Activated naive CD8-positive, alpha-beta T cell treated with anti-CD3 and anti-CD28 coated beads, Interleukin-2, amount 50 U/mL, for 24 hours (primary cell): Measurements from ENCODE around the gene PLA2G5.
A peak's percentile ranks its signal among the peaks of the same experiment; 100 is the strongest.
"Not testable (repeated sequence)": the region's sequence is repeated elsewhere in the genome, so short reads cannot be mapped to it uniquely, and the experiment has no call there.

Experiments used
- ATAC-seq: fragments of 150-1000 bp; cut with Tn5 transposase; one replicate; pipeline ENCODE4 v1.10.0; 2021
- DNase-seq: peaks from one replicate; pipeline ENCODE4 v3.0.0; 2021
- H3K27ac Mint-ChIP-seq: one replicate; pipeline ENCODE4 v1.8.0; 2021; ENCODE audit warnings: mild to moderate bottlenecking, mixed read lengths
- H3K27me3 Mint-ChIP-seq: one replicate; pipeline ENCODE4 v1.8.0; 2021; ENCODE audit warnings: mixed read lengths
- H3K36me3 Mint-ChIP-seq: one replicate; pipeline ENCODE4 v1.8.0; 2021; ENCODE audit warnings: low read depth, mixed read lengths
- H3K4me1 Mint-ChIP-seq: one replicate; pipeline ENCODE4 v1.8.0; 2021; ENCODE audit warnings: mixed read lengths
- H3K4me3 Mint-ChIP-seq: one replicate; pipeline ENCODE4 v1.8.0; 2021; ENCODE audit warnings: mild to moderate bottlenecking, moderate library complexity, mixed read lengths
- H3K9me3 Mint-ChIP-seq: one replicate; pipeline ENCODE4 v1.8.0; 2021; ENCODE audit warnings: mixed read lengths

PLA2G5 gene

GRCh38 chr1:20051218-20051829 lies 18.7 kb upstream of the PLA2G5 start:
- ATAC-seq: no peak
- Mint-ChIP-seq H3K36me3 (peaks cover 18% of the 10 kb centered on the region), H3K27me3 (peaks cover 8% of the 10 kb centered on the region), H3K9me3 (peaks cover 29% of the 10 kb centered on the region), H3K27ac (no peak overlapping the region), H3K4me1 (peaks cover 14% of the 10 kb centered on the region), H3K4me3 (no peak overlapping the region)
- DNase-seq: no peak

GRCh38 chr1:20052386-20052785 lies 17.6 kb upstream of the PLA2G5 start:
- Mint-ChIP-seq H3K36me3 (peaks cover 18% of the 10 kb centered on the region), H3K9me3 (peaks cover 29% of the 10 kb centered on the region), H3K4me1 (peaks cover 4% of the 10 kb centered on the region), H3K4me3 (no peak overlapping the region), H3K27ac (no peak overlapping the region), H3K27me3 (peaks cover 11% of the 10 kb centered on the region)
- ATAC-seq (no peak), DNase-seq (no peak)

- no peak overlapping the region for H3K27ac Mint-ChIP-seq
- ATAC-seq (no peak), DNase-seq (no peak)
- peaks cover 5% of the 10 kb centered on the region for H3K9me3 Mint-ChIP-seq
- H3K36me3 Mint-ChIP-seq: peaks cover 2% of the 10 kb centered on the region
- no peak overlapping the region for H3K4me3 Mint-ChIP-seq
- peaks cover 31% of the 10 kb centered on the region for H3K4me1 Mint-ChIP-seq
- H3K27me3 Mint-ChIP-seq: peaks cover 11% of the 10 kb centered on the region
Measured at GRCh38 chr1:20057886-20058420, 12.0 kb upstream of the PLA2G5 start.

GRCh38 chr1:20058531-20058930 lies 11.5 kb upstream of the PLA2G5 start:
- Mint-ChIP-seq H3K36me3 (peaks cover 1% of the 10 kb centered on the region), H3K27me3 (peaks cover 11% of the 10 kb centered on the region), H3K27ac (peak overlapping the region; percentile 21), H3K4me3 (peak overlapping the region; percentile 12), H3K9me3 (peaks cover 2% of the 10 kb centered on the region), H3K4me1 (peaks cover 31% of the 10 kb centered on the region)
- peak; percentile 97 for ATAC-seq
- peak; percentile 41 for DNase-seq

GRCh38 chr1:20059847-20060246 lies 10.1 kb upstream of the PLA2G5 start:
- ATAC-seq (no peak), DNase-seq (no peak)
- H3K4me1 Mint-ChIP-seq: peaks cover 31% of the 10 kb centered on the region
- H3K27me3 Mint-ChIP-seq: peaks cover 6% of the 10 kb centered on the region
- H3K4me3 Mint-ChIP-seq: no peak overlapping the region
- no peaks in the 10 kb centered on the region for H3K9me3 Mint-ChIP-seq
- no peak overlapping the region for H3K27ac Mint-ChIP-seq
- no peaks in the 10 kb centered on the region for H3K36me3 Mint-ChIP-seq

GRCh38 chr1:20060791-20061190 lies 9.2 kb upstream of the PLA2G5 start:
- not testable (repeated sequence) for H3K4me3 Mint-ChIP-seq, ATAC-seq, H3K9me3 Mint-ChIP-seq, H3K27me3 Mint-ChIP-seq, DNase-seq, H3K36me3 Mint-ChIP-seq, H3K27ac Mint-ChIP-seq
- H3K4me1 Mint-ChIP-seq: peaks cover 31% of the 10 kb centered on the region

GRCh38 chr1:20061866-20062265 lies 8.1 kb upstream of the PLA2G5 start:
- DNase-seq (no peak), ATAC-seq (no peak)
- Mint-ChIP-seq H3K9me3 (no peaks in the 10 kb centered on the region), H3K27me3 (peaks cover 9% of the 10 kb centered on the region), H3K27ac (no peak overlapping the region), H3K4me3 (no peak overlapping the region), H3K36me3 (no peaks in the 10 kb centered on the region), H3K4me1 (peaks cover 31% of the 10 kb centered on the region)

GRCh38 chr1:20063861-20064292 lies 6.1 kb upstream of the PLA2G5 start:
- no peaks in the 10 kb centered on the region for H3K9me3 Mint-ChIP-seq
- no peak overlapping the region for H3K27ac Mint-ChIP-seq
- peaks cover 19% of the 10 kb centered on the region for H3K4me1 Mint-ChIP-seq
- H3K36me3 Mint-ChIP-seq: no peaks in the 10 kb centered on the region
- H3K4me3 Mint-ChIP-seq: no peak overlapping the region
- H3K27me3 Mint-ChIP-seq: peaks cover 9% of the 10 kb centered on the region
- no peak for ATAC-seq
- DNase-seq: no peak

GRCh38 chr1:20068722-20069121 lies 1.3 kb upstream of the PLA2G5 start:
- Mint-ChIP-seq H3K9me3 (no peaks in the 10 kb centered on the region), H3K4me1 (no peaks in the 10 kb centered on the region)
- ATAC-seq: no peak

GRCh38 chr1:20070357-20070756 lies 363 bp downstream of the PLA2G5 start:
- DNase-seq: no peak
- Mint-ChIP-seq H3K4me3 (no peak overlapping the region), H3K27me3 (peaks cover 7% of the 10 kb centered on the region), H3K9me3 (no peaks in the 10 kb centered on the region), H3K4me1 (no peaks in the 10 kb centered on the region), H3K27ac (no peak overlapping the region), H3K36me3 (no peaks in the 10 kb centered on the region)
- no peak for ATAC-seq

More at GRCh38 chr1:20068722-20069121, 1.3 kb upstream of the PLA2G5 start:
- no peak overlapping the region for H3K4me3 Mint-ChIP-seq
- H3K27ac Mint-ChIP-seq: no peak overlapping the region
- H3K27me3 Mint-ChIP-seq: peaks cover 9% of the 10 kb centered on the region
- no peak for DNase-seq
- H3K36me3 Mint-ChIP-seq: no peaks in the 10 kb centered on the region

- no peaks in the 10 kb centered on the region for H3K9me3 Mint-ChIP-seq
- no peaks in the 10 kb centered on the region for H3K36me3 Mint-ChIP-seq
- no peak overlapping the region for H3K27ac Mint-ChIP-seq
- no peaks in the 10 kb centered on the region for H3K4me1 Mint-ChIP-seq
- ATAC-seq (no peak), DNase-seq (no peak)
- H3K27me3 Mint-ChIP-seq: no peaks in the 10 kb centered on the region
- no peak overlapping the region for H3K4me3 Mint-ChIP-seq
Measured at GRCh38 chr1:20071416-20071815, 1.4 kb downstream of the PLA2G5 start.

- H3K27me3 Mint-ChIP-seq: peaks cover 7% of the 10 kb centered on the region
- H3K27ac Mint-ChIP-seq: no peak overlapping the region
- no peak overlapping the region for H3K4me3 Mint-ChIP-seq
- no peaks in the 10 kb centered on the region for H3K9me3 Mint-ChIP-seq
- H3K36me3 Mint-ChIP-seq: no peaks in the 10 kb centered on the region
- H3K4me1 Mint-ChIP-seq: peaks cover 3% of the 10 kb centered on the region
- DNase-seq (no peak), ATAC-seq (no peak)
Measured at GRCh38 chr1:20072771-20073170, 2.8 kb downstream of the PLA2G5 start.

- DNase-seq (no peak), ATAC-seq (no peak)
- Mint-ChIP-seq H3K4me3 (no peak overlapping the region), H3K27ac (no peak overlapping the region), H3K9me3 (no peaks in the 10 kb centered on the region), H3K27me3 (peaks cover 11% of the 10 kb centered on the region), H3K4me1 (peaks cover 8% of the 10 kb centered on the region), H3K36me3 (no peaks in the 10 kb centered on the region)
Measured at GRCh38 chr1:20073256-20073655, 3.3 kb downstream of the PLA2G5 start.

GRCh38 chr1:20074055-20074724 lies 4.2 kb downstream of the PLA2G5 start:
- peaks cover 11% of the 10 kb centered on the region for H3K4me1 Mint-ChIP-seq
- H3K9me3 Mint-ChIP-seq: no peaks in the 10 kb centered on the region
- ATAC-seq (no peak), DNase-seq (no peak)
- no peak overlapping the region for H3K4me3 Mint-ChIP-seq
- H3K36me3 Mint-ChIP-seq: no peaks in the 10 kb centered on the region
- no peak overlapping the region for H3K27ac Mint-ChIP-seq
- H3K27me3 Mint-ChIP-seq: peaks cover 20% of the 10 kb centered on the region

- peaks cover 22% of the 10 kb centered on the region for H3K27me3 Mint-ChIP-seq
- DNase-seq: no peak
- ATAC-seq: no peak
- H3K4me3 Mint-ChIP-seq: no peak overlapping the region
- peaks cover 13% of the 10 kb centered on the region for H3K4me1 Mint-ChIP-seq
- H3K27ac Mint-ChIP-seq: no peak overlapping the region
- H3K9me3 Mint-ChIP-seq: no peaks in the 10 kb centered on the region
- no peaks in the 10 kb centered on the region for H3K36me3 Mint-ChIP-seq
Measured at GRCh38 chr1:20074725-20075171, 4.8 kb downstream of the PLA2G5 start.
